Activated CD8-positive, alpha-beta T cell treated with anti-CD3 and anti-CD28 coated beads, Interleukin-2, amount 10 ng/mL, durations not matched to agents 7 days and 5 days (primary cell): ENCODE data around the gene PARP6. TPM values are rescaled to one million over a fixed set of nuclear protein-coding genes. Genes with fewer than 3 reads are reported as not detected.

ENCODE experiments used
- ATAC-seq: fragments of 150-1000 bp; cut with Tn5 transposase; one replicate; pipeline ENCODE4 v1.10.0; 2021; ENCODE audit warnings: moderate library complexity
- CTCF ChIA-PET: fragments of 350-600 bp; sonication (Branson Sonifier 250); formaldehyde crosslinking; loops from one replicate; lab custom pipeline; 2021; ENCODE audit warnings: antibody characterized with exemption; lab: Charles Lee
- POLR2A ChIA-PET: fragments of 350-600 bp; sonication (Branson Sonifier 250); formaldehyde crosslinking; loops from one replicate; lab custom pipeline; 2021; ENCODE audit warnings: antibody characterized with exemption; lab: Charles Lee
- DNase-seq: peaks from one replicate; pipeline ENCODE4 v3.0.0-alpha.2; 2020
- H3K27ac Mint-ChIP-seq: one replicate; pipeline ENCODE4 v1.8.0; 2021; ENCODE audit warnings: mild to moderate bottlenecking, mixed read lengths
- H3K27me3 Mint-ChIP-seq: one replicate; pipeline ENCODE4 v1.8.0; 2021; ENCODE audit warnings: low read depth, mixed read lengths
- H3K36me3 Mint-ChIP-seq: one replicate; pipeline ENCODE4 v1.8.0; 2021; ENCODE audit warnings: low read depth, mixed read lengths
- H3K4me1 Mint-ChIP-seq: one replicate; pipeline ENCODE4 v1.8.0; 2021; ENCODE audit warnings: low read depth, mixed read lengths
- H3K4me3 Mint-ChIP-seq: one replicate; pipeline ENCODE4 v1.8.0; 2021; ENCODE audit warnings: mild to moderate bottlenecking, mixed read lengths
- H3K9me3 Mint-ChIP-seq: one replicate; pipeline ENCODE4 v1.8.0; 2022; ENCODE audit warnings: mixed read lengths; ENCODE audit not compliant: insufficient read depth
- total RNA-seq, 2 experiments: library from RNA; stranded (reverse); gene quantifications; one replicate each; pipeline ENCODE4 v1.2.3, GENCODE V29; 2021

The PARP6 gene
- 10 to 100 TPM; 54.0 to 57.0 TPM for total RNA-seq

DNA sequence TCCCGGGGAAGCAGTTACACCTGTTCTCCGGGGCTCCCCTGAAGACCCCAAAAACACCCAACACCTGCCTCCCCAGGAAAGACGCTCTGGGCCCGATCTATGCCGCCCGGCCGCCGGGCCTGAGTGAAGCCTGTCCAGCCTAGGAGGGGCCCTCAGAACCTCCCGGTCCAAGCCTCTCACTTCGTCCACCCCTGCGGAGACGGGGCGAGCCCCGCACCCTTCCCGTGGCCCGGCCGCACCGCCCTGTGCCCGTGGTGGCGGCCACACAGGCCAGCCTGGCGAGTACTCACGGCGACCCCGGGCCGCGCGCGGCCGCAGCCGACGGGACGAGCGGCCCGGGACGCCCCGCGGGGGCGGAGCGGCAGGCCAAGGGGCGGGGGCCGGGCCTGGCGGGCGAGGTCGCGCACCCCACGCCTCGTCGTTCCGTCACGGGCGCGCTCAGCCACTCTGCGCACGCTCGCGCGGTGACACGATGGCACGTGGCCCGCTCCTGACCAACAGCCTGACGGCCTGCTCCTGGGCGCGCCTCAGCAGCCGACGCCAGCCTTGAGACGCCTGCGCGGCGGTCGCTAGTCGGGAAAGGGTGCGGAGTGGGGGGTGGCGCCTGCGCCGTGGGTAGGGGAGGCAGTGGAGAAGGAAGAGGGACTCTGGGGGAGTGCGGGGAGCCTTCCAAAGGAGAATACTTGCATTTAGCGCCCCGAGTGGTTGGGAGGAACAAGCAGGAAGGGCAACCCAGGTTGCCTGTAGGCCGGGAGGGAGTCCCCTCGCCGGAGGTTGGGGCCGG, at the start of gene PARP6:
Gene PARP6, minus strand, starts transcription at position 342 of the 784 bp plus-strand sequence. CDS start 5,077 bp downstream, outside the sequence.
- peak within 1 kb of the TSS; percentile 88 for H3K4me3 Mint-ChIP-seq
- ChIA-PET POLR2A (interaction anchor here (1.0 to 1.8 kb wide), 3 partner anchors 35 to 45 kb away, joined by 3 to 13 read pairs (median 6); partner anchors contain the start of gene PKM), CTCF (interaction anchor here (0.7 to 2.6 kb wide), 10 partner anchors 11 to 278 kb away, joined by 3 to 17 read pairs (median 4); partner anchors contain the start of gene GRAMD2A)
- DNase-seq, result peak; percentile 97
- peaks cover 34% of the 10 kb centered on the region for H3K4me1 Mint-ChIP-seq
- no peaks in the 10 kb centered on the region for H3K9me3 Mint-ChIP-seq
- peaks cover 2% of the 10 kb centered on the region for H3K27me3 Mint-ChIP-seq
- H3K36me3 Mint-ChIP-seq, result peaks cover 12% of the 10 kb centered on the region
- H3K27ac Mint-ChIP-seq, result peak within 1 kb of the TSS; percentile 82
- peak; percentile 99 for ATAC-seq

DNA sequence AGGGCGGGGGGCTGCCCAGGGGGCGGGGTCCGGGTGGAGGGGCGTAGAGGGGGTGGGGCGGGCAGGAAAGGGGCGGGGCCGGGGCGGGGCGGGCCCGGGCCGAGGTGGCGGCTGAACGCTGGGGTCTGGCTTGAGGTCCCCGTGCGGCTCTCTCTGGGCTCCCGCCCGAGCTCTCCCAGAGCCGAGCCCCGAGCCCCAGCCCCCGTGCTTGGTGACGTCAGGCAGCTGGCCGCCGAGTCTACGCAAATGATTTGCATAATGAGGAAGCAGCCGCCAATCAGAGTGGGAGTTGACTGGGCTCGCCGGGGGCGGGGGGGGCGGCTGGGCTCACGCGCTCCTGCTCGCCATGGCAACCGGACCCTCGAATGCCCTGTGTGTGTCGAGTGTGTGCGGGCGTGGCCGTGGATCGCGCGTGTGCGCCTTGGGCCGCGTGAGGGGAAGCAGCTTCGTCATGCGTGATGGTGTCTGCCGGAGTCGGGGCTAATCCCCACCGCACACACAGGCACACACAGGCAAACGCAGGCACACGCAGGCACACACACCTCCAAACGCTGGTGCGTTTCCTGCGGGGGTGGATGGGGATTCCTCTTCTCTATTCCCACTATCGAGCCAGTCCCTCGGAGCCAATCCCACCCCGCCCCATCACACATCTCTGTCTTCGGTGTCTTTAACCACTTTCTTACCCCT, 47.8 kb upstream of the PARP6 start, which contains the start of gene CELF6:
Gene CELF6, minus strand, starts transcription at position 173 of the 687 bp plus-strand sequence. CDS start 283 bp downstream, outside the sequence.
- Mint-ChIP-seq H3K4me1 (peaks cover 20% of the 10 kb centered on the region), H3K4me3 (peak within 1 kb of the TSS; percentile 65), H3K36me3 (peaks cover 5% of the 10 kb centered on the region), H3K27me3 (peaks cover 29% of the 10 kb centered on the region), H3K27ac (peak within 1 kb of the TSS; percentile 16), H3K9me3 (no peaks in the 10 kb centered on the region)
- peak; percentile 80 for DNase-seq
- ChIA-PET POLR2A (interaction anchor here (0.6 to 1.4 kb wide), 2 partner anchors 153 to 365 kb away, joined by 3 to 7 read pairs; partner anchors contain the start of gene ARIH1), CTCF (interaction anchor here (1.0 to 1.3 kb wide), 2 partner anchors 7 to 352 kb away, joined by 3 read pairs; no protein-coding TSS in a partner anchor)
- ATAC-seq, result peak; percentile 83

DNA sequence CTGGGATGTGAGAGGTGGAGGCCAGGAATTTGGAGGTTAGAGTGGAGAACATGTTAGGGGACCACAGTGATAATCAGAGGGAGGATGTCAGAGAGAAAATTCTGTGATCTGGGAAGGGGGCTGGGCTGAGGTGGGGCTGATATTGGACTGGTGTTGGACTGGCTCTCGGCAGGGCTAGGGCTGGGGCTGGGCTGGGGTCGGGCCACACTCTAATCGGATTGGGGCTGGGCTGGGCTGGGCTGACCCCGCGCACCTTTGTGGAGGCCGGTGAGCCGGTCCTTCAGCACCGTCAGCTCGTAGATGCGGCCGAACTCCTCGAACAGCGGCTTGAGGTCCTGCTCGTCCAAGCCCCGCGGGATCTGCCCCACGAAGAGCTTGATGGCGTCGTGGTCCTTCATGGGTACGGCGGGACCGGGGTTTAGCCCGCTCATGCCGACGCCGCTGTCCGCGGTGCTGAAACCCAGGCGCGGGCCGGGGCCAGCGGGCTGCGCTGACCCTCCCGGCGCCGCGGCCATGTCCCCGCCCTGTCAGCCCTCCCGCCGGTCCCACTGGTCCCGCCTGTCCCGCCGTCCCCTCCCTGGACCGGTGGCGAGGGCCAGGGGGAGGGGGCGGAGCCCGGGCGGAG, 47.1 kb upstream of the PARP6 start:
- Mint-ChIP-seq H3K27me3 (peaks cover 29% of the 10 kb centered on the region), H3K9me3 (no peaks in the 10 kb centered on the region), H3K4me1 (peaks cover 20% of the 10 kb centered on the region), H3K27ac (no peak overlapping the region), H3K36me3 (peaks cover 2% of the 10 kb centered on the region), H3K4me3 (peak overlapping the region; percentile 26)
- CTCF ChIA-PET, result interaction anchor here (1.3 kb wide), 1 partner anchor 352 kb away, joined by 3 read pairs; no protein-coding TSS in a partner anchor
- ATAC-seq, result peak; percentile 73
- POLR2A ChIA-PET, result interaction anchor here (1.4 kb wide), 1 partner anchor 154 kb away, joined by 7 read pairs; the partner anchor contains the start of gene ARIH1
- DNase-seq, result peak; percentile 62

DNA sequence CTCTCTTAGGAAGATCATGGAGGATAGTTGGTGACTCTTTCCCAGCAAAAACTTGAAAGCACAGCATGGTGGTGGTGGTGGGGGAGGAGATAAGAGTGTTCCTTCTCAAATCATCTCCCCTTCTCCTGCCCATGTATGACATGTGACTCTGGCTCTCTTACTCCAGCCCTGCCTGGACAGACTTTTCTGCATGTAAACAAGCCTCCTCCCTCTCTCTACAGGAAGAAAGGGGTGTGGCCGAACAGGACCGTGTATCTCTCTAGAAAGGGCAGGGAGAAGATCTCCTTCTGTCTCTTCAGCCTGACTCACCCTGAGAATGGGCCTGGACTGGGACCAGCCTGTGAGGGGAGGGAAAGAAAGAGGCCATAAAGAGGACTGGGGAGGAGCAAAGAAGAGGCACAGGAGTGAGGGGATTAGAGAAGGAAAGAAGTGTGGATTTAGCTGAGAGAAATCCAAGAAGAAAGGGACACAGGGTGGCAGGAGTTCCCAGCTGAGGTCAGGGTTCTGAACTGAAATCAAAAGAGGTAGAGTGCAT, 46.1 kb upstream of the PARP6 start:
- Mint-ChIP-seq H3K27ac (no peak overlapping the region), H3K9me3 (no peaks in the 10 kb centered on the region), H3K4me3 (peak overlapping the region; percentile 26), H3K27me3 (peaks cover 29% of the 10 kb centered on the region), H3K36me3 (no peaks in the 10 kb centered on the region), H3K4me1 (peaks cover 20% of the 10 kb centered on the region)
- ATAC-seq, result no peak
- ChIA-PET CTCF (no interaction called here), POLR2A (interaction anchor here (0.5 kb wide), 1 partner anchor 50 kb away, joined by 3 read pairs; no protein-coding TSS in a partner anchor)
- DNase-seq, result no peak

DNA sequence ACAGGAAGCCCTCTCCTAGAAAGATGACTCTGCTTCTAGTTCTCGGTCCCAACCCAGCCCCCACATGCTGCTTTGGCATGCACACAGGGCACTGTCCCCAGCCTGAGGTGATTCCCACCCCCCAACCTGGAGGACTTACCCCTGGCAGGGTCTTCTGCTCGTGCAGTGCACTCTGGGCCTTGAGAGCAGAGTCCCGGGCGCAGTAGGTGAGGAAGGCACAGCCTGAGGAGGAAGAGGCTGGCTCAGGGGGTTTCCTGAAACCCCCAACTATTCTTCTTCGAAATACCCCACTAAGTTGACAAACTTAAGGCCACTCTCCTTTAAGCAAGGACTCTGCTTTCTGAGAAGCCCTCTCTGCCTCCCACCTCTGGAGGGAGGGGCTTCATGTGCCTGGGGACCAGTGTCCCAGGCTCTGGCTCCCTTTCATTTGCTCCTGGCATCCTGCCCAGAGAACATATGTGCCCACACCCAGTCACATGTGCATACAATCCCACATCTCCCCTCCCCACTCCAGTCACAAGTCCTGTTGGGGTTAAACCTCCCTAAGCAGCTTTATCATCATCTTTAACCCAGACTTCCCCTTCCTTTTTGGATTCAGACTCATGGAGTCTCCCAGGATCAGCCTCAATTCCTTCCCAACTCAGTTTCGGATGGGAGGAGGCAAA, 43.5 kb upstream of the PARP6 start:
- Mint-ChIP-seq H3K36me3 (no peaks in the 10 kb centered on the region), H3K9me3 (no peaks in the 10 kb centered on the region), H3K4me3 (no peak overlapping the region), H3K27me3 (peaks cover 28% of the 10 kb centered on the region), H3K4me1 (peaks cover 19% of the 10 kb centered on the region), H3K27ac (no peak overlapping the region)
- POLR2A ChIA-PET, result no interaction called here
- DNase-seq, result no peak
- CTCF ChIA-PET, result no interaction called here
- ATAC-seq, result no peak

DNA sequence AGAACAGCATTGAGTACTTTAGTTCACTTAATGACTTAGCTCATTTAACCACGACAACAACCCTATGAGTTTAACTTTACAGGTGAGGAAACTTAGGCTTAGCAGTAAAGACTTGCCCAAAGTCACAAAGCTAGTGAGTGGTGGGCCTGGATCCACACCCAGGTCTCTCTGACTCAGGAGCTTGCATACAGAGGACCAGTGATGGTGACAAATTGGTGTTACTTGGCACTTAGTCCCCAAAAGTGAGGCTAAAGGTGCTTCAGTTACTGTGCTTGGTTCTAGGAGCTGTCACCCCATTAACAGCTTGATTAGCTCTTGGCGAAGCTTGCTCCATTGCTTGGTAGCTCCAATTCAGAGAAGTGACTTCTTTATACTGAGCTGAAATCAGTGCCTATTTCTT, 41.5 kb upstream of the PARP6 start:
- no peak overlapping the region for H3K27ac Mint-ChIP-seq
- no peaks in the 10 kb centered on the region for H3K9me3 Mint-ChIP-seq
- H3K27me3 Mint-ChIP-seq, result peaks cover 13% of the 10 kb centered on the region
- H3K4me1 Mint-ChIP-seq, result peaks cover 5% of the 10 kb centered on the region
- no peaks in the 10 kb centered on the region for H3K36me3 Mint-ChIP-seq
- H3K4me3 Mint-ChIP-seq, result no peak overlapping the region
- ChIA-PET POLR2A (interaction anchor here (2.0 kb wide), 1 partner anchor 62 kb away, joined by 4 read pairs; the partner anchor contains the start of gene HEXA), CTCF (interaction anchor here (0.9 to 3.0 kb wide), 10 partner anchors 28 to 357 kb away, joined by 3 to 12 read pairs (median 6); no protein-coding TSS in a partner anchor)
- DNase-seq (no peak), ATAC-seq (no peak)

- POLR2A ChIA-PET, result interaction anchor here (0.9 to 2.0 kb wide), 2 partner anchors 62 to 160 kb away, joined by 4 read pairs; partner anchors contain the start of gene HEXA
- ATAC-seq (no peak), DNase-seq (no peak)
- H3K9me3 Mint-ChIP-seq, result no peaks in the 10 kb centered on the region
- H3K27me3 Mint-ChIP-seq, result peaks cover 9% of the 10 kb centered on the region
- H3K36me3 Mint-ChIP-seq, result no peaks in the 10 kb centered on the region
- no peak overlapping the region for H3K4me3 Mint-ChIP-seq
- H3K27ac Mint-ChIP-seq, result no peak overlapping the region
- CTCF ChIA-PET, result interaction anchor here (0.8 to 3.0 kb wide), 27 partner anchors 10 to 358 kb away, joined by 3 to 12 read pairs (median 4); partner anchors contain the start of genes ARIH1 and HEXA
- H3K4me1 Mint-ChIP-seq, result peaks cover 1% of the 10 kb centered on the region
Observed at GRCh38 chr15:72313448-72313840, 41.1 kb upstream of the PARP6 start.

DNA sequence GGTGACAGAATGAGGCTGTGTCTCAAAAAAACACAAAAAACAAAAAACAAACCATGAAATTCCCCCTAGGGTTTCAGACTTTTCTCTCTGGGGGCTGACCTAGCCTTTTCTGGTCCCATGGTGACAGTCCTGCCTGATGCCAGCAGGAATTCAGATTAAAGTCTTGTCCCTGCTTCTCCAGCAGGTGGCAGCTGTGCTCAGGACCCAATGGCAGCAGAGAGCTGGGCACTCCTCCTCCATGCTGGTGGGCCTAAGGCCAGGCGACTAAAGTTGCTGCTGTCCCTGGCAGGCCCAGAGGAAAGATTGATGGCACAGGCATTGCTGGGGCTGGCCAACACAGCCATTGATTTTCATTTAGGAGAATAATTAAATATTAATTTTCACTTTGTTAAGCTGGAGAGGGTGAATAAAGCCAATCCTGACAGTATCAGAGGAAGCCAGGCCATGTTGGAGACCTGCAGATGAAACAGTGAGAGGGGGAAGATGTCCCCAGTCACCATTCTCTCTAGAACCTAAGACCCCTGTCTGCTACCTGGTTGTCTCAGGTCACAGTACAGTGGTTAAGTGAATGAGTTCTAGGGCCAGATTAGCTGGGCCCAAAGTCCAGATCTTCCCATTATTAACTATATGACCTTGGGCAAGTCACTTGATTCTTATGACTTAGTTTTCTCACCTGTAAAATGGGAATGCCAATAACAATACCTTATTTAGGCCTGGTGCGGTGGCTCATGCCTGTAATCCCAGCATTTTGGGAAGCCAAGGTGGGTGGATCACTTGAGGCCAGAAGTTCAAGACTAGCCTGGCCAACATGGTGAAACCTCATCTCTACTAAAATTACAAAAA, 40.5 kb upstream of the PARP6 start:
- Mint-ChIP-seq H3K9me3 (no peaks in the 10 kb centered on the region), H3K4me1 (no peaks in the 10 kb centered on the region), H3K27ac (no peak overlapping the region), H3K27me3 (peaks cover 5% of the 10 kb centered on the region), H3K4me3 (no peak overlapping the region), H3K36me3 (no peaks in the 10 kb centered on the region)
- peak; percentile 75 for DNase-seq
- ChIA-PET CTCF (interaction anchor here (0.7 to 3.0 kb wide), 34 partner anchors 8 to 358 kb away, joined by 3 to 12 read pairs (median 4); partner anchors contain the start of genes ARIH1 and HEXA), POLR2A (interaction anchor here (0.9 to 2.0 kb wide), 2 partner anchors 63 to 160 kb away, joined by 4 read pairs; partner anchors contain the start of gene HEXA)
- ATAC-seq, result peak; percentile 92

DNA sequence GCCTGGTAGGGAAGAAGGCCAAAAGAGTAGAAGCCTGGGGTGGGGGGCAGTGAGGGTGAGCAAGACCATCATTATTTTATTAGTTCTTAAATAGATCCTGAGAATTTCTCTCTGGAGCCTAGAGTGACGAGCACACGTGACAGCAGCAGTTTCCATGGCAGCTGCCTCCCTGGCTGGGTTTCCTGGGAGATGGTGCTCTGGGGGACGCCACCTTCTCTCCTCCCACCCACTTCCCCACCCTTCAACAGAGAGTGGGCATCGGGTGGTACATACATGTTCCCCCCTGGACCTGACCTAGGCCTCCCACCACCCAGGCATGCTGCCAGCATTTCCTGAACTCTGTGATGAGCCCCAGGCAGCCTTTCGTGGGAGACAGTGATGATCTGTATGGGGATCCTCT, 34.7 kb upstream of the PARP6 start:
- Mint-ChIP-seq H3K36me3 (no peaks in the 10 kb centered on the region), H3K27me3 (no peaks in the 10 kb centered on the region), H3K4me3 (no peak overlapping the region), H3K27ac (peak overlapping the region; percentile 23), H3K9me3 (no peaks in the 10 kb centered on the region), H3K4me1 (peaks cover 7% of the 10 kb centered on the region)
- DNase-seq (no peak), ATAC-seq (no peak)
- CTCF ChIA-PET, result no interaction called here
- POLR2A ChIA-PET, result no interaction called here
